Endometrial microvascular endothelial cells (primary cell): ENCODE results near the gene SBNO2. TPM values are rescaled to one million over a fixed set of nuclear protein-coding genes. Genes with fewer than 3 reads are reported as not detected.

Source experiments
- in situ Hi-C: cut with HindIII; loops from 2 replicates; pipeline ENCODE4 v1.10.0; 2017; ENCODE audit warnings: low sequenced_read_pairs, low pct_unique_long_range_greater_than_20kb; ENCODE audit errors: inconsistent ontology term
- total RNA-seq: library from RNA; depleted of rRNA; stranded (reverse); fragments of >200 nt; gene quantifications from one replicate; pipeline ENCODE4 v1.2.3, GENCODE V29; 2015; ENCODE audit errors: inconsistent ontology term

Gene SBNO2
- total RNA-seq, 1 donor from 2014 or later, result 33.0 TPM

GRCh38 chr19:1111641-1112267 lies 62.3 kb downstream of the SBNO2 start:
- in situ Hi-C loops, result no loop called here

GRCh38 chr19:1110809-1111640 lies 63.0 kb downstream of the SBNO2 start:
- in situ Hi-C loops, result no loop called here

- in situ Hi-C loops, result no loop called here
These were observed 64.1 kb downstream of the SBNO2 start for GRCh38 chr19:1109697-1110671.

GRCh38 chr19:1109032-1109551 lies 65.0 kb downstream of the SBNO2 start:
- in situ Hi-C loops, result no loop called here

- in situ Hi-C loops, result no loop called here
These were observed 65.6 kb downstream of the SBNO2 start for GRCh38 chr19:1108291-1109031.

GRCh38 chr19:1107661-1108261 lies 66.3 kb downstream of the SBNO2 start:
- in situ Hi-C loops, result no loop called here

- in situ Hi-C loops, result no loop called here
These were observed 67.0 kb downstream of the SBNO2 start for GRCh38 chr19:1106841-1107660.

GRCh38 chr19:1105873-1106840 lies 67.9 kb downstream of the SBNO2 start:
- in situ Hi-C loops, result no loop called here

GRCh38 chr19:1105008-1105872 lies 68.8 kb downstream of the SBNO2 start:
- in situ Hi-C loops, result no loop called here

DNA sequence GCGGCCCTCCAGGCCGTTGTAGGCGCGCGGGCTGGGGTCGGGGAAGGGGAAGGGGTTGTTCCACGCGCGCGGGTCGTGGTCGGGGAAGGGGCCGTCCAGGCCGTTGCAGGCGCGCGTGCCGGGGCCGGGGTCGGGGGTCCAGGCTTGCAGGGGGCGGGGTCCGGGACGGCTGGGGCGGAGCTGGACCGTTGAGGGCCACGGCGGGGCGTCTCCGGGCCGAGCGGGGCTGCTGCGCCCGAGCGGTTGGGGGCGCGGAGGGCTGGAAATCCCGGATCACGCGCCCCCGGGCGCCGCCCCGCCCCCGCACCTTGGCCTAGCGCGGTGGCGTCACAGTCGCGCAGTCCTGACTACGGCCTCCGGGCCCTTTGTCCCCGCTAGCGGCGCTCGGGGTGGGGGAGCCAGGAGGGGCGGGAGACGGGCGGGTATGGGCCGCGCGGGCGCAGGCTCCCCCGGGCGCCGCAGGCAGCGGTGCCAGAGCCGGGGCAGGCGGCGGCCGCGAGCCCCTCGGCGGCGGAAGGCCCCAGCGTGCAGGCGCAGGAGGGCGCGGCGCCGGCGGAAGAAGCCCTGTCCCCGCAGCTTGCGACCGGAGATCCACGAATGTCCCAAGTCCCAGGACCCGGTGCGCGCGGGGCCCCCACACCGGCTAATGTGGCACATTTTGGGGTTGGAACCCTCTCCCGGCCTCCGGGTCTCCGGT lies 69.6 kb downstream of the SBNO2 start:
- in situ Hi-C loops, result no loop called here

GRCh38 chr19:1103708-1104310 lies 70.3 kb downstream of the SBNO2 start, which contains the start of gene GPX4:
GPX4 (plus strand) TSS chr19:1103994; CDS start chr19:1104044, 50 bp downstream.
- in situ Hi-C loops, result no loop called here

GRCh38 chr19:1103132-1103707 lies 70.8 kb downstream of the SBNO2 start:
- in situ Hi-C loops, result no loop called here

GRCh38 chr19:1102407-1103131 lies 71.5 kb downstream of the SBNO2 start:
- in situ Hi-C loops, result no loop called here
